HFFc6 (cell line): ENCODE results near the gene PTPN12. TPM values are rescaled to one million over a fixed set of nuclear protein-coding genes. Genes with fewer than 3 reads are reported as not detected.
"Not testable (repeated sequence)": the region's sequence is repeated elsewhere in the genome, so short reads cannot be mapped to it uniquely, and the experiment has no call there.

Source experiments
- DNase-seq: peaks from one replicate; pipeline ENCODE4 v3.0.0-alpha.2; 2018
- H3K27ac Mint-ChIP-seq: 2 replicates; pipeline ENCODE4 v1.8.0; 2020; ENCODE audit warnings: mild to moderate bottlenecking, mixed read lengths
- H3K27me3 Mint-ChIP-seq: 2 replicates; pipeline ENCODE4 v1.8.0; 2021; ENCODE audit warnings: mild to moderate bottlenecking, moderate library complexity, mixed read lengths; ENCODE audit not compliant: insufficient read depth
- H3K36me3 Mint-ChIP-seq: 2 replicates; pipeline ENCODE4 v1.8.0; 2021; ENCODE audit warnings: low read depth, mixed read lengths
- H3K4me1 Mint-ChIP-seq: 2 replicates; pipeline ENCODE4 v1.8.0; 2020; ENCODE audit warnings: low read depth, mixed read lengths
- H3K4me3 Mint-ChIP-seq: 2 replicates; pipeline ENCODE4 v1.8.0; 2020; ENCODE audit warnings: mild to moderate bottlenecking, moderate library complexity, mixed read lengths
- H3K9me3 Mint-ChIP-seq: 2 replicates; pipeline ENCODE4 v1.8.0; 2020; ENCODE audit warnings: mild to moderate bottlenecking, mixed read lengths
- total RNA-seq, 6 experiments: library from RNA; stranded (reverse); fragmentation: NEBNext Ultra II Directional; extraction: Animal tissue kit (Norgen Biotek cat#: 25700); gene quantifications; 2 replicates in 1 of 6; 3 replicates in 5 of 6; pipeline ENCODE4 v1.2.3, GENCODE V29; 2021
- TF ChIP-seq, protein P1 (sequence below): fragments of 200-600 bp; sonication (generic); IDR thresholded peaks from 2 replicates; pipeline ENCODE4 v1.5.0; 2021; ENCODE audit warnings: antibody characterized with exemption, mild to moderate bottlenecking

The PTPN12 gene
- total RNA-seq, 6 experiments from 2014 or later: 50.7 to 62.1 (median 56.4) TPM

DNA sequence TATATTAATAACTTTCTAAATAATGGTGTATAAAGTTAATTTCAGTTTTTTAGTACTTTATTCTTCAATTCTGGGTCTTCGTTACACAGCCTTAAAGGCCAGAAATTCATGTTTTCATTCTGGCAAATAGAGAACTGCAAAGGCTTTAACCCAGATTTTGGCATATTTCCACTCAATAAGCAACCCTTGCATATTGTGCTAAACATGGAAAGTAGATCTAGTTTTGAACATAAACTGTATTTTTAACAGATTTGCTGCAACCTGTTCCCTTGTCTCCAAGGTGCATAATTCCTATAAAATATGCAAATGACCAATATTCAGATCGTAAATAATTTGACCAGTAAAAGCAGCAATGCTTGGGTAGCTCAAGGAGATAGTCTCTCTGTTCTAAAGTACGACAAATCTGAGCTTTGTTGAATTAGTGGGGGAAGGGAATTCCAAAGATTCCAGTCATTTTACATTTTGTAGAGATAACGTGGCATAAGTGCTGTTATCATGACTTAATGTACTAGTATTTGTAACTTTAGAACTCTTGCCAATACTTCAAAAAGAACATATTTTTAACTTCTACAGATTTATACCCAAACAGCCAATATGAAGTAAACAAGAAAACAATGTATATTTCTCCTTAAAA, 112.7 kb downstream of the PTPN12 start:
- Mint-ChIP-seq H3K36me3 (no peaks in the 10 kb centered on the region; the same call in 1 of the 2 replicates), H3K27me3 (no peaks in the 10 kb centered on the region; the same call in 1 of the 2 replicates), H3K27ac (peak overlapping the region; percentile 72), H3K9me3 (no peaks in the 10 kb centered on the region), H3K4me1 (peaks cover 29% of the 10 kb centered on the region), H3K4me3 (peak overlapping the region; percentile 46)
- TF ChIP-seq, protein P1, sequence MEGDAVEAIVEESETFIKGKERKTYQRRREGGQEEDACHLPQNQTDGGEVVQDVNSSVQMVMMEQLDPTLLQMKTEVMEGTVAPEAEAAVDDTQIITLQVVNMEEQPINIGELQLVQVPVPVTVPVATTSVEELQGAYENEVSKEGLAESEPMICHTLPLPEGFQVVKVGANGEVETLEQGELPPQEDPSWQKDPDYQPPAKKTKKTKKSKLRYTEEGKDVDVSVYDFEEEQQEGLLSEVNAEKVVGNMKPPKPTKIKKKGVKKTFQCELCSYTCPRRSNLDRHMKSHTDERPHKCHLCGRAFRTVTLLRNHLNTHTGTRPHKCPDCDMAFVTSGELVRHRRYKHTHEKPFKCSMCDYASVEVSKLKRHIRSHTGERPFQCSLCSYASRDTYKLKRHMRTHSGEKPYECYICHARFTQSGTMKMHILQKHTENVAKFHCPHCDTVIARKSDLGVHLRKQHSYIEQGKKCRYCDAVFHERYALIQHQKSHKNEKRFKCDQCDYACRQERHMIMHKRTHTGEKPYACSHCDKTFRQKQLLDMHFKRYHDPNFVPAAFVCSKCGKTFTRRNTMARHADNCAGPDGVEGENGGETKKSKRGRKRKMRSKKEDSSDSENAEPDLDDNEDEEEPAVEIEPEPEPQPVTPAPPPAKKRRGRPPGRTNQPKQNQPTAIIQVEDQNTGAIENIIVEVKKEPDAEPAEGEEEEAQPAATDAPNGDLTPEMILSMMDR: no peak
- peak; percentile 53 for DNase-seq

DNA sequence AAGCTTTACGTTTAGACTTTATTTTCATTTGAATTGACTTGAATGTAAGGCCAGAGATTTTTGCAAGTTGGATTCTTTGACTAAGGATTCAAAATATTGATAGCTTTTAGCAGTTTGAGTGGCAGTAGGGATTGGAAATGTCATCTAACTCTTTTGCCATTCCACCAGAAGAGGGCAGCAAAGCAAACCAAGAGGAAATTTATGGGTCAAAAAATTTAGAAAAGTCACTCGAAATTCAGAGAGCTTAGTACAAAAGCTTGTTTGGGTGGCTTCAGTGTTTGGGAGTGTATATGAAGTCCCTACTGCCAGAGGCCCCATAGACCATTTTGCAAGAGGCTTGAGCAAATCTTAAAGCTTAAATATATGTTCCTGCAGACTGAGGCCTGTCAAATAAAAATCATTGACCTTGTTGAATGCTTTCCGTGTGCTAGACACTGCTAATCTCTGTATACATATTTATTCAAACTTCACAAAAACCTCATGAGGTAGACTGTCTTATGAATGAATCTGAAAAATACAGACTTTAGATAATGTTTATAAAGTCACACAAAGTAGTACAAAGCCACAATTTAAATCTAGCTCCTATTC, 114.6 kb downstream of the PTPN12 start:
- Mint-ChIP-seq H3K9me3 (no peaks in the 10 kb centered on the region), H3K27ac (0 out of 2 replicates have a peak overlapping the region, but pooled peaks have one; percentile 8), H3K4me1 (peaks cover 29% of the 10 kb centered on the region), H3K27me3 (no peaks in the 10 kb centered on the region; the same call in 1 of the 2 replicates), H3K36me3 (no peaks in the 10 kb centered on the region; the same call in 1 of the 2 replicates), H3K4me3 (no peak overlapping the region)
- TF ChIP-seq, protein P1: peak; percentile 89
- peak; percentile 37 for DNase-seq

DNA sequence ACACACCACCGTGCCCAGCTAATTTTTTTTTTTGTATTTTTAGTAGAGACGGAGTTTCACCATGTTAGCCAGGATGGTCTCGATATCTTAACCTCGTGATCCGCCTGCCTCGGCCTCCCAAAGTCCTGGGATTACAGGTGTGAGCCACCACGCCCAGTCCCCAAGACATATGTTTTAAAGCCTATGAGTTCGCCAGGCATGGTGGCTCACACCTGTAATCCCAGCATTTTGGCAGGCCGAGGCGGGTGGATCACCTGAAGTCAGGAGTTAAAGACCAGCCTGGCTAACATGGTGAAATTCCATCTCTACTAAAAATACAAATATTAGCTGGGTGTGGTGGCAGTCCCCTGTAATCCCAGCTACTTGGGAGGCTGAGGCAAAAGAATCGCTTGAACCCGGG, 115.7 kb downstream of the PTPN12 start:
- not testable (repeated sequence) for H3K4me3 Mint-ChIP-seq, H3K27ac Mint-ChIP-seq, H3K9me3 Mint-ChIP-seq, DNase-seq, H3K27me3 Mint-ChIP-seq, H3K36me3 Mint-ChIP-seq
- peaks cover 29% of the 10 kb centered on the region for H3K4me1 Mint-ChIP-seq

DNA sequence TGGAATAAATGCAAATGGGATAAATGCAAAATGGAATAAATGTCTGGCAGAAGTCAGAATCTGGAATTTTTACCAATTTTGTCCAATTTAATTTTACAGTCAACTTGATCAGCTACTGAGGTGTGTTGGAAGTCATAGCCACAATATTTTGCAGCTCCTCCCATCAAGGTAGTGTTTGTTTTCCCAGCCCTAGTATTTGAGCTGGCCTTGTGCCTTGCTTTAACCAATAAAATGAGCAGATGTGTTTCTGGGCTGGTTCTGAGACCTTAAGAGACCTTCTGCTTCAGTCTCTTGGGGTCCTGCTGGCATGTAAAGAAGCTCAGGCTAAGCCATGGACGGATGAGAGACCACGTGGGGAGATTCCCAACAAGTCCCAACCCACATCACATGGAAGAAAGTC, 116.5 kb downstream of the PTPN12 start:
- no peak for DNase-seq
- Mint-ChIP-seq H3K27me3 (no peaks in the 10 kb centered on the region), H3K27ac (no peak overlapping the region; the same call in 1 of the 2 replicates), H3K4me1 (peaks cover 27% of the 10 kb centered on the region), H3K9me3 (no peaks in the 10 kb centered on the region), H3K36me3 (no peaks in the 10 kb centered on the region; the same call in 1 of the 2 replicates), H3K4me3 (no peak overlapping the region)
- TF ChIP-seq, protein P1: no peak

DNA sequence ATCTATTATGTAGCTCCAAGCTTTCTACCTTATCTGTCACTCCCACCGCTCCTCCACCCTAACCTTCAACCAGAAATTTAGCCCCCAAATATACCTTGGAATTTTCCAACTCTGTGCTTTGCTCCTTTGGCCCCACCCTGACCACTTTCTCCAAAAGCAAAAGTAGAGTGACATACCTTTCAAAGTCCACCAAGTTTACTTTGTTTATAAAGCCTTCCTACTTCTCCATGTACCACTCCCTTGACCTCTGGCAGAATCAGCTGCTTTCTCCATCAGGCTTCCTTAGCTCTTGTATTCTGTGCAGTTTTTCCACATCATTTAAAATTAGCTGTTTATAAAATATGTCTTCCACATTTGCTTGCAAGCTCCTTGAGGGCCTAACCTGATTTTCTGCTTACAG, 118.3 kb downstream of the PTPN12 start:
- peaks cover 13% of the 10 kb centered on the region for H3K4me1 Mint-ChIP-seq
- H3K27ac Mint-ChIP-seq: peak overlapping the region; percentile 10
- H3K36me3 Mint-ChIP-seq: no peaks in the 10 kb centered on the region; the same call in 1 of the 2 replicates
- TF ChIP-seq, protein P1: no peak
- H3K27me3 Mint-ChIP-seq: no peaks in the 10 kb centered on the region; the same call in 1 of the 2 replicates
- no peak overlapping the region for H3K4me3 Mint-ChIP-seq
- no peak for DNase-seq
- no peaks in the 10 kb centered on the region for H3K9me3 Mint-ChIP-seq

DNA sequence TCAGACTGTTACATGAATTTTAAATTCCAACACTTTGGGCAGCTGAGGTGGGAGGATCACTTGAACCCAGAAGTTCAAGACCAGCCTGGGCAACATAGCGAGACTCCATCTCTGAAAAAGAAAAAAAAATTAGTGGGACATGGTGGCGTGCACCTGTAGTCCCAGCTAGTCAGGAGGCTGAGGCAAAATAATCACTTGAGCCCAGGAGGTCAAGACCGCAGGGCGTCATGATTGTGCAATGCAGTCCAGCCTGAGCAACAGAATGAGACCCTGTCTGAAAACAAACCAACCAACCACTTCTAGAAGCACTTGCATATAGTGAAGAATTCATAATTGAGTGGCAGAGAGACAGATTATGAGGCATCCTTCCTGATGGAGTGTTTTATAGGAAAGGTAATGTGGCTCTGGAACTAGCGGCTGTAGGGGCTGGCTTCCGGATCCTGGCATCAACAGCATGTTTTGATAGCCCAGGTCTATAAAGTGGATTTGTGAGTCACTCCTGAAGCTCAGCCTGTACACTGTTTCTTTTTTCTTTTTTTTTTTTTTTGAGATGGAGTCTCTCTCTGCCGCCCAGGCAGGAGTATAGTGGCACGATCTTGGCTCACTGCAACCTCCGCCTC, 118.9 kb downstream of the PTPN12 start:
- Mint-ChIP-seq H3K4me3 (no peak overlapping the region), H3K4me1 (peaks cover 7% of the 10 kb centered on the region), H3K36me3 (no peaks in the 10 kb centered on the region; the same call in 1 of the 2 replicates), H3K27me3 (no peaks in the 10 kb centered on the region; the same call in 1 of the 2 replicates), H3K27ac (no peak overlapping the region), H3K9me3 (no peaks in the 10 kb centered on the region)
- TF ChIP-seq, protein P1: no peak
- DNase-seq: no peak
